Stimulated activated naive CD8-positive, alpha-beta T cell treated with anti-CD3 and anti-CD28 coated beads, Interleukin-15, Interleukin-2, amounts not matched to agents 100 ng/mL and 50 ng/mL, for 24 hours (primary cell): ENCODE measurements around the gene ZNF77.
A peak's percentile ranks its signal among the peaks of the same experiment; 100 is the strongest.
"Not testable (repeated sequence)": the region's sequence is repeated elsewhere in the genome, so short reads cannot be mapped to it uniquely, and the experiment has no call there.

Source experiments
- H3K27ac Mint-ChIP-seq: one replicate; pipeline ENCODE4 v1.8.0; 2021; ENCODE audit warnings: mild to moderate bottlenecking, mixed read lengths
- H3K27me3 Mint-ChIP-seq: one replicate; pipeline ENCODE4 v1.8.0; 2021; ENCODE audit warnings: mixed read lengths
- H3K36me3 Mint-ChIP-seq: one replicate; pipeline ENCODE4 v1.8.0; 2021; ENCODE audit warnings: low read depth, mixed read lengths
- H3K4me1 Mint-ChIP-seq: one replicate; pipeline ENCODE4 v1.8.0; 2021; ENCODE audit warnings: low read depth, mixed read lengths
- H3K4me3 Mint-ChIP-seq: one replicate; pipeline ENCODE4 v1.8.0; 2021; ENCODE audit warnings: mild to moderate bottlenecking, mixed read lengths
- H3K9me3 Mint-ChIP-seq: one replicate; pipeline ENCODE4 v1.8.0; 2021; ENCODE audit warnings: mixed read lengths

The ZNF77 gene

GRCh38 chr19:2952953-2953481 is 8.2 kb upstream of the ZNF77 start:
- Mint-ChIP-seq H3K4me1 (peaks cover 21% of the 10 kb centered on the region), H3K4me3 (no peak overlapping the region), H3K27me3 (no peaks in the 10 kb centered on the region), H3K36me3 (peaks cover 3% of the 10 kb centered on the region), H3K27ac (no peak overlapping the region), H3K9me3 (no peaks in the 10 kb centered on the region)

GRCh38 chr19:2950286-2951124 is 5.7 kb upstream of the ZNF77 start:
- Mint-ChIP-seq H3K4me1 (peaks cover 23% of the 10 kb centered on the region), H3K27ac (peak overlapping the region; percentile 94), H3K36me3 (peaks cover 9% of the 10 kb centered on the region), H3K27me3 (no peaks in the 10 kb centered on the region), H3K4me3 (peak overlapping the region; percentile 95), H3K9me3 (no peaks in the 10 kb centered on the region)

GRCh38 chr19:2949939-2950285 is 5.1 kb upstream of the ZNF77 start:
- Mint-ChIP-seq H3K27ac (peak overlapping the region; percentile 94), H3K36me3 (peaks cover 9% of the 10 kb centered on the region), H3K4me1 (peaks cover 26% of the 10 kb centered on the region), H3K9me3 (no peaks in the 10 kb centered on the region), H3K4me3 (peak overlapping the region; percentile 95), H3K27me3 (no peaks in the 10 kb centered on the region)

GRCh38 chr19:2945575-2946184 is 909 bp upstream of the ZNF77 start:
- Mint-ChIP-seq H3K36me3 (peaks cover 9% of the 10 kb centered on the region), H3K9me3 (no peaks in the 10 kb centered on the region), H3K4me1 (peaks cover 28% of the 10 kb centered on the region), H3K27me3 (no peaks in the 10 kb centered on the region), H3K4me3 (peak overlapping the region; percentile 93), H3K27ac (peak overlapping the region; percentile 98)

GRCh38 chr19:2944403-2944774 is 382 bp downstream of the ZNF77 start:
- H3K27me3 Mint-ChIP-seq = no peaks in the 10 kb centered on the region
- peak overlapping the region; percentile 45 for H3K27ac Mint-ChIP-seq
- peaks cover 21% of the 10 kb centered on the region for H3K4me1 Mint-ChIP-seq
- peak overlapping the region; percentile 93 for H3K4me3 Mint-ChIP-seq
- H3K36me3 Mint-ChIP-seq = peaks cover 11% of the 10 kb centered on the region
- H3K9me3 Mint-ChIP-seq = no peaks in the 10 kb centered on the region

GRCh38 chr19:2942928-2943640 is 1.7 kb downstream of the ZNF77 start:
- peaks cover 13% of the 10 kb centered on the region for H3K4me1 Mint-ChIP-seq
- no peaks in the 10 kb centered on the region for H3K27me3 Mint-ChIP-seq
- no peak overlapping the region for H3K27ac Mint-ChIP-seq
- H3K36me3 Mint-ChIP-seq = peaks cover 15% of the 10 kb centered on the region
- peak overlapping the region; percentile 35 for H3K4me3 Mint-ChIP-seq
- no peaks in the 10 kb centered on the region for H3K9me3 Mint-ChIP-seq

GRCh38 chr19:2935863-2936262 is 8.9 kb downstream of the ZNF77 start:
- H3K4me3 Mint-ChIP-seq, H3K27me3 Mint-ChIP-seq, H3K4me1 Mint-ChIP-seq, H3K27ac Mint-ChIP-seq: not testable (repeated sequence)
- Mint-ChIP-seq H3K9me3 (peaks cover 21% of the 10 kb centered on the region), H3K36me3 (peaks cover 70% of the 10 kb centered on the region)

- Mint-ChIP-seq H3K4me1 (no peaks in the 10 kb centered on the region), H3K27ac (no peak overlapping the region), H3K27me3 (no peaks in the 10 kb centered on the region), H3K36me3 (peaks cover 71% of the 10 kb centered on the region), H3K9me3 (peaks cover 25% of the 10 kb centered on the region), H3K4me3 (no peak overlapping the region)
These were observed 11.3 kb downstream of the ZNF77 start for GRCh38 chr19:2933490-2933910.

GRCh38 chr19:2927032-2927430 is 17.7 kb downstream of the ZNF77 start:
- H3K4me3 Mint-ChIP-seq = no peak overlapping the region
- peaks cover 11% of the 10 kb centered on the region for H3K9me3 Mint-ChIP-seq
- peaks cover 15% of the 10 kb centered on the region for H3K36me3 Mint-ChIP-seq
- H3K27me3 Mint-ChIP-seq = no peaks in the 10 kb centered on the region
- H3K27ac Mint-ChIP-seq = no peak overlapping the region
- H3K4me1 Mint-ChIP-seq = no peaks in the 10 kb centered on the region

- no peaks in the 10 kb centered on the region for H3K4me1 Mint-ChIP-seq
- no peak overlapping the region for H3K27ac Mint-ChIP-seq
- H3K27me3 Mint-ChIP-seq = no peaks in the 10 kb centered on the region
- no peak overlapping the region for H3K4me3 Mint-ChIP-seq
- peaks cover 12% of the 10 kb centered on the region for H3K36me3 Mint-ChIP-seq
- H3K9me3 Mint-ChIP-seq = peaks cover 9% of the 10 kb centered on the region
These were observed 18.3 kb downstream of the ZNF77 start for GRCh38 chr19:2926341-2927031.

- Mint-ChIP-seq H3K9me3 (no peaks in the 10 kb centered on the region), H3K36me3 (peaks cover 13% of the 10 kb centered on the region), H3K4me1 (no peaks in the 10 kb centered on the region), H3K4me3 (no peak overlapping the region), H3K27me3 (no peaks in the 10 kb centered on the region), H3K27ac (no peak overlapping the region)
These were observed 21.3 kb downstream of the ZNF77 start for GRCh38 chr19:2923510-2923909.

- Mint-ChIP-seq H3K9me3 (peaks cover 2% of the 10 kb centered on the region), H3K36me3 (peaks cover 19% of the 10 kb centered on the region), H3K4me3 (no peak overlapping the region), H3K4me1 (no peaks in the 10 kb centered on the region), H3K27ac (no peak overlapping the region), H3K27me3 (no peaks in the 10 kb centered on the region)
These were observed 21.8 kb downstream of the ZNF77 start for GRCh38 chr19:2922987-2923386.

GRCh38 chr19:2917275-2918184 is 27.2 kb downstream of the ZNF77 start:
- Mint-ChIP-seq H3K4me3 (no peak overlapping the region), H3K27ac (no peak overlapping the region), H3K36me3 (peaks cover 57% of the 10 kb centered on the region), H3K27me3 (no peaks in the 10 kb centered on the region), H3K4me1 (peaks cover 7% of the 10 kb centered on the region), H3K9me3 (peaks cover 18% of the 10 kb centered on the region)

- Mint-ChIP-seq H3K36me3 (peaks cover 57% of the 10 kb centered on the region), H3K4me1 (peaks cover 36% of the 10 kb centered on the region), H3K27me3 (no peaks in the 10 kb centered on the region), H3K9me3 (peaks cover 10% of the 10 kb centered on the region), H3K27ac (peak overlapping the region; percentile 40), H3K4me3 (peak overlapping the region; percentile 30)
These were observed 32.5 kb downstream of the ZNF77 start for GRCh38 chr19:2912306-2912705.
